Embryonic facial prominence (tissue), 1 donor: ENCODE results near the gene MSL1.

ENCODE experiments used
- DNase-seq: peaks from one replicate; pipeline ENCODE4 v3.0.0-alpha.2; 2016; ENCODE audit errors: extremely low spot score

Gene MSL1

DNA sequence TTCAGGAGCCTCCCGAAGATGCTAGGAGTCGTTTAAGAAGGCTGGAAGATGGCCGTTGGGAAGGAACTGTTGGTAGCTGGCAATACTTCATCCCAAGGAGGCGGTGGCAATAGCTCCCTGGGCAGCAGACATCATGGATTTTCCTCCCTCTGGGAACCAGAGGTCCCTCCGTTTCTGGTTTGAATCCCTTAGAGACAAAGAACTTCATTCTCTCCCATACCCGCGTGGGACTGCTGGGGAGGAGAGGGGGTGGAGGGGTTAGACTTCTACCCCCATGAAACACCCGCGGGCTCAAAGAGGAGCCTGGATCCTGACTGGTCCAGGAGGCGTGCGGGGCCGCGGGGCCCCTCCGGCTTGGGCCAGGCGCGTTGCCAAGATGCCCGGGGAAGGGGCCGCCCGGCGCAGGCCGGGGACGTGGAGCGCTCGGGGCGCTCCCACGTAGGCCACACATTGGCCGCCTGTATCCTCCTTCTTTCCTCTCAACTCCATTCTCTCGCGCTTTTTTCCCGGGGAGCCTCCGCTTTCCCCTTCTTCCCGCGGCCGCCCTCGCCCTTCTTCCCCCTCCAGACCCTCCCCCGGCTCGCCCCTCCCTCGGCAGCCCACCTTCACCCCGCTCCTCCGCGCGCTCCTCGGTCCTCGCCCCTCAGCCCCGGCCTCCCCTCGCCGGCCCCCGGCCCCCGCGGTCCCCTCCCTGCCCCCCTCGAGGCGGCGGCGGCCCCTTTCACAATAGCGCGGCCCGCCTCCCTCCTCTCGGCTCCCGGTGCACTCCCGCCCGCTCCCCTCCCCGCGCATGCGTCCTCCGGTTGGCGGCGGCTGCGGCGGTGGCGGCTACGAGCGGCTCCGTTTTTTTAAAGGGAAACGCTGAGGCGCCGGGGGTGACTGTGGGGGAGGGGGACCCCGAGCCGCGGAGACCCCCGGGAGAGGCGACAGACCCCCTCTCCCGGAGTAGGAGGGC, at the start of gene MSL1:
TSS of gene MSL1 (plus strand) at position 791 of the 955 bp plus-strand sequence. CDS start 642 bp downstream, outside the sequence.
- DNase-seq, result peak; percentile 77

GRCh38 chr17:40072040-40072734, 49.6 kb upstream of the MSL1 start:
- no peak for DNase-seq

- DNase-seq, result no peak
Observed at GRCh38 chr17:40072735-40073346, 48.9 kb upstream of the MSL1 start.

DNA sequence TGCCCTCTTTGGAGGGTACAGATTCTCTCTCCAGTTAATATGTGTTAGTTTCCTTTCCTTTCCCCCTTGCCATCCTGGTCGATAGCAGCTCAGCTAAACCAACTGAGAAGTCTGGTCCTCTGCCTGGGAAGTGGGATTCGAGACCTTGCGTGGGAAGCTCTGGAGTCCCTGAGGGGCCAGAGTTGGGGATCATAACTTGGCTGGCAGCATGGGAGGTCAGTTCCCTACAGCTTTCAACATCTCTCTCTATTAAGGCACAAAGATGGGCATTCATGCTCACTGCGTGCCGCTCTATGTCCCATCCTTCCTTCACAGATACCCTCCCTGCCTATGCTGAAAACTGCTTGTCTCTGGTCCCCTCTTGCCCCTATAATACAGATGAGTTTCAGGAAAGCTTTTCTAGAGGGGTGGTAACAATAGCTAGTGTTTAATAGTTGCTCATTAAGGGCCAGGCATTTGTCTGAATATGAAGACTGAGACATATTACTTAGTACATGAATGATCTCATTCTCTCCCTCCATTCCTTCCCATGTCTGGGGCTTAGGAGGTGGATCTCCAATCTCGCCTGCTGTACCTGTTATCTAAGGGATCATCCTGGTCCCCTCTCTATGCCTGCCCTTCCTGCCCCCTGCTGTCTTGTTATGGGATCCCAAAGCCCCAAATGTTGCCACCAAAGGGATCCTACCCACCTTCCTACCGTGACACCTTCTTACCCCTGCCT, 48.2 kb upstream of the MSL1 start:
- no peak for DNase-seq

- no peak for DNase-seq
Observed at GRCh38 chr17:40074175-40074512, 47.6 kb upstream of the MSL1 start.

GRCh38 chr17:40074871-40075200, 46.9 kb upstream of the MSL1 start:
- no peak for DNase-seq

DNA sequence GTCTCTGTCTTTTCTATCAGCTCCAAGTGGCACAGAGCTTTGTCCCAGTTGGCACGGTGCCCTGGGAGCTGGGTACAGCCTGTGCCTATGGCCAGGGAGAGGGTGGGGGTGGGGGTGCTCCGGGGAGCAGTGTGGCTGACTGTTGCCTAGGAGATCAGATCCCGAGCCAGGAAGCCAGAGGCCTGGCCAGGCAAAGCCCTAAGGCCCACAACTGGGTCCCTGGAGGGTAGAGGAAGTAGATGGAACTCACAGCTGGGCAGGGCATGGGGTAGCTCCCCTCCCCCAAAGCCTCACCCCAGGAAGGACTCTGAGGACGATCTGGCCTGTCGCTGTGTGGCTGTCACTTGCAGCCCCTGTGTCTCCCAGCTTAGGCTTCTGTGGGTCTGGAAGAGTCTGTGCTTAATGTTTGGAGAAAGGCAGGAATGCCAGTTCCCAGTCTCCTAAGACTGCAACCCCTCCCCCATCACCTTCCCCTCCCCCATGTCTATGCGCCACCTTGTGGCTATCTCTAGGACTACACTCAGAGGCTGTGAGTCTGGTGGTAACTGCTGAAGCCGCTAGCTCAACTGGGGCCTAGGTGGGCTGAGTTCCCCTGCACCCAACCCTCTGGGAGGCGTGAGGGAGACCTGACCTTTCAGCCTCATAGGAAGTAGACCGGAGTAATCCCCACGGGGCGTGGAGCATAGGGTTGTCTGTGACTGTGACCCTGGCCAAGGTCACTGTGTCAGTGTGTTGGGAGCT, 46.4 kb upstream of the MSL1 start:
- DNase-seq, result no peak

GRCh38 chr17:40075942-40076498, 45.8 kb upstream of the MSL1 start:
- DNase-seq, result no peak

DNA sequence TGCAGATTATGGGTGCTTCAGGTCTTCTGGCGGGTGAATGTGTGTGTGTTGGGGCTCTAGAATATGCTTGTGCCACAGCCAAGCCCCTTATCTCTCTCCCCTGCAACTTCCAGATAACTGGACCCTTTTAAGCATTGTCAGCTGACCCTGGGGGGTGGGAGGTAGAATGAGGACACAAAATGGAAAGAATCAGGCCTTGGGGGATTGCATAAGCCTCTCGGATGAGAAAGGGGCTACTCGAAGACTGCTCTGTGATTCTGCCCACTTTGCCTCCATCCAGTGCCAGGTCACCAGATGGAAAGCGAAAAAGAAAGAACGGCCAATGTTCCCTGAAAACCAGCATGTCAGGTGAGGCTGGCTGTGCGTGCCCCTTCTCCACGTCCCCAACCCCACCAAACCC, 45.2 kb upstream of the MSL1 start:
- no peak for DNase-seq

DNA sequence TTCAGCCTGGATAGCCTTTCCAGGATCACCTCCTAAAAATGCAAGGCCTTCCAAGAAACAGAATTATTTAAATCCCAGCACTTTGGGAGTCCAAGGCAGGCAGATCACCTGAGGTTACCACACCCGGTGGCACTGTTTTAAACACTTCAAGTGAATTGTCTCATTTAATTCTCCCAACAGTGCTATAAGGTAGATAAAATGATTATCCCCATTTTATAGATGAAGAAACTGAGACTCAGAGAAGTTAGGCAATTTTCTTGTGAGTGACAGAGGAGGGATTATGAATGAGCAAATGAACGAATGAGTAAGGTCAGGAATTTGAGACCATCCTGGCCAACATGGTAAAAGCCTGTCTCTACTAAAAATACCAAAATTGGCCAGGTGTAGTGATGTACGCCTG, 42.2 kb upstream of the MSL1 start:
- no peak for DNase-seq

DNA sequence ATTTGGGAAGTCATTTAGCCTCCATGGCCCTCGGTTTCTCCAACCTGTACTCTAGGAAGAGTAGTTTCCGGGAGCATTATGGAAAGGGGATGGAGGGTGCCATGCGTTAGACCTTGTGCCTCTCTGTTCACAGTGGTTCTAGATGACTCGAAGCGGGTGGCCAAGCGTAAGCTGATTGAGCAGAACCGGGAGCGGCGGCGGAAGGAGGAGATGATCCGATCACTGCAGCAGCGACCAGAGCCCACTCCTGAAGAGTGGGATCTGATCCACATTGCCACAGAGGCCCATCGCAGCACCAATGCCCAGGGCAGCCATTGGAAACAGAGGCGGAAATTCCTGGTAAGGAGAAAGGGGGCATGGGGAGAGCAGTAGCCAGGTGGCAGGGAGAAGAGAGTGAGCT, 37.3 kb upstream of the MSL1 start:
- DNase-seq, result no peak

GRCh38 chr17:40086150-40087044, 35.4 kb upstream of the MSL1 start:
- no peak for DNase-seq

DNA sequence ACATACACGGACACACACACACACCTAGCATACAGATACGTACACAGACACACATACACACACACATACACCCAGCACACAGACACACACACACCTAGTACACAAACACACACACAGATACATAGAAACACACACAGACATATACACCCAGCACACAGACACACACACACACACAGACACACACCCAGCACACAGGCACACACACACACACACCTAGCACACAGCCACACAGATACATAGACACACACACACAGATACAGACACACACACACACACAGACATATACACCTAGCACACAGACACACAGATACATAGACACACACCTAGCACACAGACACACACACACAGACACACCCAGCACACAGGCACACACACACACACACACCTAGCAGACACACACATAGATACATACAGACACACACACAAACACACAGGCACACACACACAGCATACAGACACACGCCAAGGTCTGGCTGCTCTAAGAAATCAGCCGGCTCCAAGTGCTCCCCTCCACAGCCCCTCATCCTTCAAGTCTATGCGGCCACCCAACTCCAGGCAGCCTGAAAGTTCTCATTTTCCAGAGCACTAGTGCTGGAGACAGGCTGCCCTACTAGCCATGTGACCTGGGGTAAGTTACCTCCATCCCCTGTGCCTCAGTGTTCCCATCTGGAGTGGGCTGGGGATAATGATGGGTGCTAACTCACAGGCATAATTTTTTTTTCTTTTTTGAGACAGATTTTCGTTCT, 34.5 kb upstream of the MSL1 start:
- no peak for DNase-seq

DNA sequence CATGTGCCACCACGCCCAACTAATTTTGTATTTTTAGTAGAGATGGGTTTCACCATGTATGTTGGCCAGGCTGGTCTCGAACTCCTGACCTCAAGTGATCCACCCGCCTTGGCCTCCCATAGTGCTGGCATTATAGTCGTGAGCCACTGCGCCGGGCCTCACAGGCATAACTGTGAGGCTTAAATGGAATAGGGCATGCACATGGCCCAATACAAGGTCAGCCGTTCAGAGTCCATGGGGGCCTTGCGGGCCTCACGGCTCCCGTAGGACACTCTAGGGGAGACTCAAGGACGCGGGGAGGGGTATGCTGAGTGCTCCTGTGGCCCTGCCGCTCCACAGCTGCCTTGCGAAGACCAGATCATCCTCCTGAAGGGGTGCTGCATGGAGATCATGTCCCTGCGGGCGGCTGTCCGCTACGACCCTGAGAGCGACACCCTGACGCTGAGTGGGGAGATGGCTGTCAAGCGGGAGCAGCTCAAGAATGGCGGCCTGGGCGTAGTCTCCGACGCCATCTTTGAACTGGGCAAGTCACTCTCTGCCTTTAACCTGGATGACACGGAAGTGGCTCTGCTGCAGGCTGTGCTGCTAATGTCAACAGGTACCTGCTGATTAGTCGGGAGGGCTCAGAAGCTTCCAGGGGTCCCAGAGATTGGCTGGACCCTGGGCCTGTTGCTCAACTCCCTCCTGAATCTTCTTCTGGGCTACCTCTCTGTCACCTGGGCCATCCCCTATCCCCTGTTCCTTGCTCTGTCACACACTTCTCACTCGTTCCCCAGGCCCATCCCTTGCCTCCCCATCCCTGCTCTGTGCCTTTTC, 33.7 kb upstream of the MSL1 start:
- no peak for DNase-seq

- no peak for DNase-seq
Observed at GRCh38 chr17:40089077-40089895, 32.5 kb upstream of the MSL1 start.

DNA sequence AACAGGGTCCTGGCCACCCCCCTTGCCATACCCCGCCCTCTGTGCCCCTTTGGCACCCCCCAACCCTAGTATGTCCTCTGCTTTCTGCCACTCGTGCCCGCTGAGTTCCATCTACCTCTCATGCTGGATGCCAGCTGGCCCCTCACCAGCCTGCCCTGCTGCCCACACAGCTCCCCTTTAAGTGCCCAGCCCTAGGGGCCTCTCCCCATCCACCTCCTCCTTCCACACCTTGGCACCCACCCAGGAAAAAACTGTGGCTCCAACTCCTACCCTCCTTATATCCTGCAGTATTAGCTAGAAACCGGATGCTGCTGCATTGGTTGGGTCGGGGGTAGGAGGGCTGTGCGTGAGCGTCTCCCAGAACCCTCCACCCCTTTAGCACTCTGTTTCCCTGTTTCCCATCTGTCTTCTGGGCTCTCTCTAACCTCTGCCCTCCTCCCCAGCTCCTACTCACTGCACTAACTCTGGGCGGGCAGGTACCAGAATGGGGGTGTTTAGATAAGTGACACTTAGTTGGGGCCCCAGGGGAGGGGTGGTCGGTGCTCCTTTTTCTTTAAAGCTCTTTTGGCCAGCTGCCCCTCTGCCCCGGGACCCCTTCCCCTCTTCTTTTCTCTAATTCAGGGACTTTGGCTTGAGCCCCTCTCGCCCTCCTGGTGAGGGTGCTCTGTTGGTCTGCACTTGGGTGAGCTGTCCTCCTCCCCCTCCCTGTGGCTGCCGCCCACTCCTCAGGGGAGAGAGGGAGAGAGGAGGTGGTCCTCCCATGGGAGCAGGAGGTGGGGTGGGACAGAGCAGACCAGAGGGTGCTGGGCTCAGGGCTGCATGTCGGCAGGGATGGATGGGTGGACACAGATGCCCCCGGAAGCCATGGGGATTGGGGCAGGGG, 31.3 kb upstream of the MSL1 start:
- DNase-seq, result no peak
